HepG2 (cell line): ENCODE data around the gene SEPHS2. TPM values are rescaled to one million over a fixed set of nuclear protein-coding genes. Genes with fewer than 3 reads are reported as not detected.
A peak's percentile ranks its signal among the peaks of the same experiment; 100 is the strongest.

ENCODE experiments used
- ESRRA ChIP-seq: sonication (generic); formaldehyde crosslinking; IDR thresholded peaks from 2 replicates; pipeline ENCODE4 v1.5.1; 2020; ENCODE audit warnings: mild to moderate bottlenecking, low read depth, missing genetic modification reagents
- ZNF296 ChIP-seq: sonication (generic); formaldehyde crosslinking; conservative IDR thresholded peaks from 2 replicates; pipeline ENCODE4 v1.5.0; 2020; ENCODE audit warnings: mild to moderate bottlenecking, missing genetic modification reagents
- ZNF350 ChIP-seq: sonication (generic); formaldehyde crosslinking; IDR thresholded peaks from 2 replicates; pipeline ENCODE4 v1.4.0; 2020; ENCODE audit warnings: mild to moderate bottlenecking, low read depth, missing genetic modification reagents, borderline replicate concordance
- polyA plus RNA-seq, 8 experiments: library from polyadenylated mRNA; depleted of rRNA in 3 of 8; stranded (reverse) in 7 of 8; unstranded in 1 of 8; fragments of >200 nt; fragmentation: Illumina TruSeq in 4 of 8; extraction: Trizol in 4 of 8; gene quantifications; 2 replicates each; pipeline versions ENCODE4 v1.2.1 to v1.2.3, GENCODE V29; 2011 to 2016; ENCODE audit warnings: low read depth in 4 of 8, missing spikeins in 1 of 8, mixed read lengths in 1 of 8; ENCODE audit not compliant: insufficient read depth in 1 of 8
- total RNA-seq, 5 experiments: library from RNA; depleted of rRNA; stranded (reverse); fragments of >200 nt; fragmentation: Illumina TruSeq; extraction: Trizol; gene quantifications; 2 replicates each; pipeline ENCODE4 v1.2.3, GENCODE V29; 2016; ENCODE audit warnings: low read depth in 1 of 5
- TF ChIP-seq, protein P1 (sequence below): sonication (generic); formaldehyde crosslinking; IDR thresholded peaks from 2 replicates; pipeline ENCODE4 v1.5.1; 2020; ENCODE audit warnings: missing genetic modification reagents, mild to moderate bottlenecking, borderline replicate concordance
- TF ChIP-seq, protein P2 (sequence below): sonication (generic); formaldehyde crosslinking; IDR thresholded peaks from 2 replicates; pipeline ENCODE4 v1.5.0; 2020; ENCODE audit warnings: mild to moderate bottlenecking, missing genetic modification reagents
- TF ChIP-seq, protein P3 (sequence below): sonication (generic); formaldehyde crosslinking; IDR thresholded peaks from 2 replicates; pipeline ENCODE4 v1.4.0; 2020; ENCODE audit warnings: missing genetic modification reagents
- TF ChIP-seq, protein P4 (sequence below): sonication (generic); formaldehyde crosslinking; IDR thresholded peaks from 2 replicates; pipeline ENCODE4 v1.4.0; 2020; ENCODE audit warnings: missing genetic modification reagents, borderline replicate concordance
- TF ChIP-seq, protein P5 (sequence below): sonication (generic); formaldehyde crosslinking; IDR thresholded peaks from 2 replicates; pipeline ENCODE4 v1.5.0; 2020; ENCODE audit warnings: mild to moderate bottlenecking, missing genetic modification reagents
- TF ChIP-seq, protein P6 (sequence below): sonication (generic); formaldehyde crosslinking; IDR thresholded peaks from 2 replicates; pipeline ENCODE4 v1.4.0; 2020; ENCODE audit warnings: mild to moderate bottlenecking, missing genetic modification reagents
- TF ChIP-seq, protein P7 (sequence below): sonication (generic); formaldehyde crosslinking; IDR thresholded peaks from 2 replicates; pipeline ENCODE4 v1.4.0; 2020; ENCODE audit warnings: missing genetic modification reagents

Gene SEPHS2
- total and polyA plus RNA-seq, 2 of the 13 experiments (the other 11 are each of a cell fraction or from before 2014, with no cell fraction given): 20.7 to 127 TPM

DNA sequence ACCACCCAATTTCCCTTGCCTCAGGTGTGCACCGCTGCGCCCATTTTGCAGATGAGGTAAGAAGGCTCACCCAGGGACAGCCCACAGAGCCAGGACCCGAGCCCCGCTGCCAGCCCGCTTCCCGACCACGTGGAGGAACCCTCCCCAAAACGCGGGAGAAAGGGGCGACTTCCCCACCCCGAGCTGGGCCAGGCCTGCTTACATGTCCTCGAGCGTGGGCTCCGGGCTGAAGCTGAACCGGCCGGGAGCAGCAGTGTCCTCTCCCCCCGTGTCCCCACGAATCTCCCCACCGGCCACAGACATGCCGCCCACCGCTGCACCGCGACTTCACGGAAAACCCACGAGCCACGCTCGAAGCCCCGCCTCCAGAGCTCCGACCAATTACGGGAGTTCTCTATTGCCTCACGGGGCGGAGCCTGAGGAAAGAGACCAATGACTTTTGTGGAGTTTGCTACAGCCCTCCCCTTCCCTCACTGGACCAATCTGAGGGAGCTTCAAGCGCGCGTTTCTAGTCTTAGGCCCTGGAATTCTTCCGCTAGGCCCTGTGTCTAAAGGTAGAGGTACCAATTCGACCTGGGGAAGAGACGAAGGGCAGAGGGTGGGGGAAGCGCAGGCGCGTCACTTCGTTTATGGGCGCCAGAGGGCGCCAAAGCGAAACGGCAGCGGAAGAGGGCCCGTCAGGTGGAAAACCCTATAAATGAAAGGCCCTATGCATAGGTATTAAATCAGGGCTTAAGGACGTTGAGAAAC, 15.8 kb downstream of the SEPHS2 start, which contains the start of gene DCTPP1 (continued):
- TF ChIP-seq, protein P1, sequence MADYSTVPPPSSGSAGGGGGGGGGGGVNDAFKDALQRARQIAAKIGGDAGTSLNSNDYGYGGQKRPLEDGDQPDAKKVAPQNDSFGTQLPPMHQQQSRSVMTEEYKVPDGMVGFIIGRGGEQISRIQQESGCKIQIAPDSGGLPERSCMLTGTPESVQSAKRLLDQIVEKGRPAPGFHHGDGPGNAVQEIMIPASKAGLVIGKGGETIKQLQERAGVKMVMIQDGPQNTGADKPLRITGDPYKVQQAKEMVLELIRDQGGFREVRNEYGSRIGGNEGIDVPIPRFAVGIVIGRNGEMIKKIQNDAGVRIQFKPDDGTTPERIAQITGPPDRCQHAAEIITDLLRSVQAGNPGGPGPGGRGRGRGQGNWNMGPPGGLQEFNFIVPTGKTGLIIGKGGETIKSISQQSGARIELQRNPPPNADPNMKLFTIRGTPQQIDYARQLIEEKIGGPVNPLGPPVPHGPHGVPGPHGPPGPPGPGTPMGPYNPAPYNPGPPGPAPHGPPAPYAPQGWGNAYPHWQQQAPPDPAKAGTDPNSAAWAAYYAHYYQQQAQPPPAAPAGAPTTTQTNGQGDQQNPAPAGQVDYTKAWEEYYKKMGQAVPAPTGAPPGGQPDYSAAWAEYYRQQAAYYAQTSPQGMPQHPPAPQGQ: no peak; the same call in 1 of the 2 replicates
- TF ChIP-seq ZNF350 (peak; percentile 98; the same call in 1 of the 2 replicates), ZNF296 (CRISPR knock-in tag) (no peak), ESRRA (CRISPR knock-in tag) (peak; percentile 76; the same call in 1 of the 2 replicates)
- TF ChIP-seq, protein P2, sequence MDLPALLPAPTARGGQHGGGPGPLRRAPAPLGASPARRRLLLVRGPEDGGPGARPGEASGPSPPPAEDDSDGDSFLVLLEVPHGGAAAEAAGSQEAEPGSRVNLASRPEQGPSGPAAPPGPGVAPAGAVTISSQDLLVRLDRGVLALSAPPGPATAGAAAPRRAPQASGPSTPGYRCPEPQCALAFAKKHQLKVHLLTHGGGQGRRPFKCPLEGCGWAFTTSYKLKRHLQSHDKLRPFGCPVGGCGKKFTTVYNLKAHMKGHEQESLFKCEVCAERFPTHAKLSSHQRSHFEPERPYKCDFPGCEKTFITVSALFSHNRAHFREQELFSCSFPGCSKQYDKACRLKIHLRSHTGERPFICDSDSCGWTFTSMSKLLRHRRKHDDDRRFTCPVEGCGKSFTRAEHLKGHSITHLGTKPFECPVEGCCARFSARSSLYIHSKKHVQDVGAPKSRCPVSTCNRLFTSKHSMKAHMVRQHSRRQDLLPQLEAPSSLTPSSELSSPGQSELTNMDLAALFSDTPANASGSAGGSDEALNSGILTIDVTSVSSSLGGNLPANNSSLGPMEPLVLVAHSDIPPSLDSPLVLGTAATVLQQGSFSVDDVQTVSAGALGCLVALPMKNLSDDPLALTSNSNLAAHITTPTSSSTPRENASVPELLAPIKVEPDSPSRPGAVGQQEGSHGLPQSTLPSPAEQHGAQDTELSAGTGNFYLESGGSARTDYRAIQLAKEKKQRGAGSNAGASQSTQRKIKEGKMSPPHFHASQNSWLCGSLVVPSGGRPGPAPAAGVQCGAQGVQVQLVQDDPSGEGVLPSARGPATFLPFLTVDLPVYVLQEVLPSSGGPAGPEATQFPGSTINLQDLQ (CRISPR knock-in tag): no peak
- TF ChIP-seq, protein P3, sequence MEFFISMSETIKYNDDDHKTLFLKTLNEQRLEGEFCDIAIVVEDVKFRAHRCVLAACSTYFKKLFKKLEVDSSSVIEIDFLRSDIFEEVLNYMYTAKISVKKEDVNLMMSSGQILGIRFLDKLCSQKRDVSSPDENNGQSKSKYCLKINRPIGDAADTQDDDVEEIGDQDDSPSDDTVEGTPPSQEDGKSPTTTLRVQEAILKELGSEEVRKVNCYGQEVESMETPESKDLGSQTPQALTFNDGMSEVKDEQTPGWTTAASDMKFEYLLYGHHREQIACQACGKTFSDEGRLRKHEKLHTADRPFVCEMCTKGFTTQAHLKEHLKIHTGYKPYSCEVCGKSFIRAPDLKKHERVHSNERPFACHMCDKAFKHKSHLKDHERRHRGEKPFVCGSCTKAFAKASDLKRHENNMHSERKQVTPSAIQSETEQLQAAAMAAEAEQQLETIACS (CRISPR knock-in tag): 0 out of 2 replicates have a peak, but pooled peaks have one; percentile 7
- TF ChIP-seq, protein P4, sequence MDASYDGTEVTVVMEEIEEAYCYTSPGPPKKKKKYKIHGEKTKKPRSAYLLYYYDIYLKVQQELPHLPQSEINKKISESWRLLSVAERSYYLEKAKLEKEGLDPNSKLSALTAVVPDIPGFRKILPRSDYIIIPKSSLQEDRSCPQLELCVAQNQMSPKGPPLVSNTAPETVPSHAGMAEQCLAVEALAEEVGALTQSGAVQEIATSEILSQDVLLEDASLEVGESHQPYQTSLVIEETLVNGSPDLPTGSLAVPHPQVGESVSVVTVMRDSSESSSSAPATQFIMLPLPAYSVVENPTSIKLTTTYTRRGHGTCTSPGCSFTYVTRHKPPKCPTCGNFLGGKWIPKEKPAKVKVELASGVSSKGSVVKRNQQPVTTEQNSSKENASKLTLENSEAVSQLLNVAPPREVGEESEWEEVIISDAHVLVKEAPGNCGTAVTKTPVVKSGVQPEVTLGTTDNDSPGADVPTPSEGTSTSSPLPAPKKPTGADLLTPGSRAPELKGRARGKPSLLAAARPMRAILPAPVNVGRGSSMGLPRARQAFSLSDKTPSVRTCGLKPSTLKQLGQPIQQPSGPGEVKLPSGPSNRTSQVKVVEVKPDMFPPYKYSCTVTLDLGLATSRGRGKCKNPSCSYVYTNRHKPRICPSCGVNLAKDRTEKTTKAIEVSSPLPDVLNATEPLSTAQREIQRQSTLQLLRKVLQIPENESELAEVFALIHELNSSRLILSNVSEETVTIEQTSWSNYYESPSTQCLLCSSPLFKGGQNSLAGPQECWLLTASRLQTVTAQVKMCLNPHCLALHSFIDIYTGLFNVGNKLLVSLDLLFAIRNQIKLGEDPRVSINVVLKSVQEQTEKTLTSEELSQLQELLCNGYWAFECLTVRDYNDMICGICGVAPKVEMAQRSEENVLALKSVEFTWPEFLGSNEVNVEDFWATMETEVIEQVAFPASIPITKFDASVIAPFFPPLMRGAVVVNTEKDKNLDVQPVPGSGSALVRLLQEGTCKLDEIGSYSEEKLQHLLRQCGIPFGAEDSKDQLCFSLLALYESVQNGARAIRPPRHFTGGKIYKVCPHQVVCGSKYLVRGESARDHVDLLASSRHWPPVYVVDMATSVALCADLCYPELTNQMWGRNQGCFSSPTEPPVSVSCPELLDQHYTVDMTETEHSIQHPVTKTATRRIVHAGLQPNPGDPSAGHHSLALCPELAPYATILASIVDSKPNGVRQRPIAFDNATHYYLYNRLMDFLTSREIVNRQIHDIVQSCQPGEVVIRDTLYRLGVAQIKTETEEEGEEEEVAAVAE (CRISPR knock-in tag): peak; percentile 95
- TF ChIP-seq, protein P5, sequence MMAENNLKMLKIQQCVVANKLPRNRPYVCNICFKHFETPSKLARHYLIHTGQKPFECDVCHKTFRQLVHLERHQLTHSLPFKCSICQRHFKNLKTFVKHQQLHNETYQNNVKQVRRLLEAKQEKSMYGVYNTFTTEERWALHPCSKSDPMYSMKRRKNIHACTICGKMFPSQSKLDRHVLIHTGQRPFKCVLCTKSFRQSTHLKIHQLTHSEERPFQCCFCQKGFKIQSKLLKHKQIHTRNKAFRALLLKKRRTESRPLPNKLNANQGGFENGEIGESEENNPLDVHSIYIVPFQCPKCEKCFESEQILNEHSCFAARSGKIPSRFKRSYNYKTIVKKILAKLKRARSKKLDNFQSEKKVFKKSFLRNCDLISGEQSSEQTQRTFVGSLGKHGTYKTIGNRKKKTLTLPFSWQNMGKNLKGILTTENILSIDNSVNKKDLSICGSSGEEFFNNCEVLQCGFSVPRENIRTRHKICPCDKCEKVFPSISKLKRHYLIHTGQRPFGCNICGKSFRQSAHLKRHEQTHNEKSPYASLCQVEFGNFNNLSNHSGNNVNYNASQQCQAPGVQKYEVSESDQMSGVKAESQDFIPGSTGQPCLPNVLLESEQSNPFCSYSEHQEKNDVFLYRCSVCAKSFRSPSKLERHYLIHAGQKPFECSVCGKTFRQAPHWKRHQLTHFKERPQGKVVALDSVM (CRISPR knock-in tag): peak; percentile 90; the same call in 1 of the 2 replicates
- TF ChIP-seq, protein P6, sequence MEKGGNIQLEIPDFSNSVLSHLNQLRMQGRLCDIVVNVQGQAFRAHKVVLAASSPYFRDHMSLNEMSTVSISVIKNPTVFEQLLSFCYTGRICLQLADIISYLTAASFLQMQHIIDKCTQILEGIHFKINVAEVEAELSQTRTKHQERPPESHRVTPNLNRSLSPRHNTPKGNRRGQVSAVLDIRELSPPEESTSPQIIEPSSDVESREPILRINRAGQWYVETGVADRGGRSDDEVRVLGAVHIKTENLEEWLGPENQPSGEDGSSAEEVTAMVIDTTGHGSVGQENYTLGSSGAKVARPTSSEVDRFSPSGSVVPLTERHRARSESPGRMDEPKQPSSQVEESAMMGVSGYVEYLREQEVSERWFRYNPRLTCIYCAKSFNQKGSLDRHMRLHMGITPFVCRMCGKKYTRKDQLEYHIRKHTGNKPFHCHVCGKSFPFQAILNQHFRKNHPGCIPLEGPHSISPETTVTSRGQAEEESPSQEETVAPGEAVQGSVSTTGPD (CRISPR knock-in tag): peak; percentile 71; the same call in 1 of the 2 replicates
- TF ChIP-seq, protein P7, sequence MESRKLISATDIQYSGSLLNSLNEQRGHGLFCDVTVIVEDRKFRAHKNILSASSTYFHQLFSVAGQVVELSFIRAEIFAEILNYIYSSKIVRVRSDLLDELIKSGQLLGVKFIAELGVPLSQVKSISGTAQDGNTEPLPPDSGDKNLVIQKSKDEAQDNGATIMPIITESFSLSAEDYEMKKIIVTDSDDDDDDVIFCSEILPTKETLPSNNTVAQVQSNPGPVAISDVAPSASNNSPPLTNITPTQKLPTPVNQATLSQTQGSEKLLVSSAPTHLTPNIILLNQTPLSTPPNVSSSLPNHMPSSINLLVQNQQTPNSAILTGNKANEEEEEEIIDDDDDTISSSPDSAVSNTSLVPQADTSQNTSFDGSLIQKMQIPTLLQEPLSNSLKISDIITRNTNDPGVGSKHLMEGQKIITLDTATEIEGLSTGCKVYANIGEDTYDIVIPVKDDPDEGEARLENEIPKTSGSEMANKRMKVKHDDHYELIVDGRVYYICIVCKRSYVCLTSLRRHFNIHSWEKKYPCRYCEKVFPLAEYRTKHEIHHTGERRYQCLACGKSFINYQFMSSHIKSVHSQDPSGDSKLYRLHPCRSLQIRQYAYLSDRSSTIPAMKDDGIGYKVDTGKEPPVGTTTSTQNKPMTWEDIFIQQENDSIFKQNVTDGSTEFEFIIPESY (CRISPR knock-in tag): no peak
